ENCODE data around the gene RALGAPB.

GRCh38 chr20:38499366-38499765 is 26.7 kb downstream of the RALGAPB start:
- no peak for TF ChIP-seq CTCF (IDR thresholded peaks at IDR 0.05; ENCODE audit: low read depth, low read length)
- no peak for TF ChIP-seq POLR2A (IDR thresholded peaks at IDR 0.05; ENCODE audit: extremely low read depth, insufficient read length)
- no peak for TF ChIP-seq MAX (IDR thresholded peaks at IDR 0.05; ENCODE audit: low read depth, low read length)
- TF ChIP-seq MYC (IDR thresholded peaks at IDR 0.05; ENCODE audit: low read depth, low read length) = no peak

Data from NB4 (cell line).